ENCODE data around the gene POLR3H.

The POLR3H gene

GRCh38 chr22:41481131-41481830 is 63.0 kb downstream of the POLR3H start:
- no peak for FAIRE-seq
- no peak for DNase-seq (ENCODE audit: insufficient read length, low spot score)
- TF ChIP-seq CTCF (IDR thresholded peaks at IDR 0.05; ENCODE audit: insufficient read depth, missing control alignments), result no peak

GRCh38 chr22:41480397-41480735 is 63.9 kb downstream of the POLR3H start:
- TF ChIP-seq CTCF (IDR thresholded peaks at IDR 0.05; ENCODE audit: insufficient read depth, missing control alignments), result no peak
- FAIRE-seq (no peak), DNase-seq (ENCODE audit: insufficient read length, low spot score) (no peak)

GRCh38 chr22:41479671-41480396 is 64.4 kb downstream of the POLR3H start:
- no peak for DNase-seq (ENCODE audit: insufficient read length, low spot score)
- no peak for FAIRE-seq
- no peak for TF ChIP-seq CTCF (IDR thresholded peaks at IDR 0.05; ENCODE audit: insufficient read depth, missing control alignments)

- FAIRE-seq, result no peak
Measured at GRCh38 chr22:41478891-41479521, 65.3 kb downstream of the POLR3H start.

GRCh38 chr22:41478473-41478872 is 65.8 kb downstream of the POLR3H start:
- no peak for TF ChIP-seq CTCF (IDR thresholded peaks at IDR 0.05; ENCODE audit: insufficient read depth, missing control alignments)
- DNase-seq (ENCODE audit: insufficient read length, low spot score), result no peak
- FAIRE-seq, result no peak

More at GRCh38 chr22:41478891-41479521, 65.3 kb downstream of the POLR3H start:
- TF ChIP-seq CTCF (IDR thresholded peaks at IDR 0.05; ENCODE audit: insufficient read depth, missing control alignments), result no peak
- DNase-seq (ENCODE audit: insufficient read length, low spot score), result no peak

All from D721Med (cell line).